GM21528 (cell line): ENCODE measurements around the gene MEP1A.
A peak's percentile ranks its signal among the peaks of the same experiment; 100 is the strongest.
"Not testable (repeated sequence)": the region's sequence is repeated elsewhere in the genome, so short reads cannot be mapped to it uniquely, and the experiment has no call there.

ENCODE experiments used
- ATAC-seq: cut with Tn5 transposase; IDR thresholded peaks from one replicate; pipeline ENCODE4 v1.9.1; 2021; ENCODE audit warnings: mild to moderate bottlenecking, moderate library complexity; ENCODE audit not compliant: unreplicated experiment, low FRiP score

Gene MEP1A

DNA sequence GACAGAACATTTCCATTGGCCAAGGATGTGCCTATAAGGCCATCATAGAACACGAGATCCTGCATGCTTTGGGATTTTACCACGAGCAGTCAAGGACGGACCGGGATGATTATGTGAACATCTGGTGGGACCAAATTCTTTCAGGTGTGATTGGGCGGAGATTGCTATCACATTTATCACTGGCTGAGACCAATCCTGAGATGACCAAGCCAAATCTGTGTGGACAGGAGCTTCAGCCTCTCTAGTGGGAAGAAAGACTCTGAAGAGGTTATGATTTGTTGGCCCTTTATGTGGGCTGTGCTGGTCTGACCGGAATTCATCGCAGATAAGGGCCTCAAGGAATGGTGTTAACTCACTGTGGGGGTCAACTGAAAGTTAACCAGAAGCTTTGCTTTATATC, 26.4 kb downstream of the MEP1A start:
- ATAC-seq, result no peak

GRCh38 chr6:46821458-46821881, 28.3 kb downstream of the MEP1A start:
- no peak for ATAC-seq

GRCh38 chr6:46828939-46829338, 35.8 kb downstream of the MEP1A start:
- ATAC-seq, result no peak

- ATAC-seq, result no peak
Observed at GRCh38 chr6:46832816-46833215, 39.6 kb downstream of the MEP1A start.

DNA sequence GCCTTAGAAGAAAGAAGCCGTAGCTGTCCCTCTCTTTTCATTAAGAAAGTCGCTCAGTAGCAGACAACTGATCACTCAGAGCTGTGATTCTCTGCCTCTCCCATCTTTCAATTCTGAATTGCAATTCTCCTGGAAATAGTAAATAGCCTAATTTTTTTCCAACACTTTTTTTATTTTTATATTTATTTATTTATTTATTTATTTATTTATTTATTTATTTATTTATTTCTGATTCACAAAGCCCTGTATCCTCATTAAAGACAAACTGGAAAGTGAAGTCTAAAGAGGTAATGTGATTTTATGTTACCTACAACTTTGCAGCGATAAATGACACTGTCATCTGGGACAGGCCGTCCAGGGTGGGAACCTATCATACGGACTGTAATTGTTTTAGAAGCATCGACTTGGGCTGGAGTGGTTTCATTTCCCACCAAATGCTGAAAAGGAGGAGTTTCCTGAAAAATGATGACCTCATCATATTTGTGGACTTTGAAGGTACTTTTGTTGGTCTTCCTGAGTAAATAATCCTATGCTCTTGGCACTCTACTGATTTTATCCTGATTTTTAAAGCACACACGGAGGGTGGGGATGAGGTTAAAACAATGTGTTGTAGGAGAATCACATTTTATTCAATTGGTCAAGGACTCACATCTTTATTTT, 41.2 kb downstream of the MEP1A start:
- not testable (repeated sequence) for ATAC-seq

DNA sequence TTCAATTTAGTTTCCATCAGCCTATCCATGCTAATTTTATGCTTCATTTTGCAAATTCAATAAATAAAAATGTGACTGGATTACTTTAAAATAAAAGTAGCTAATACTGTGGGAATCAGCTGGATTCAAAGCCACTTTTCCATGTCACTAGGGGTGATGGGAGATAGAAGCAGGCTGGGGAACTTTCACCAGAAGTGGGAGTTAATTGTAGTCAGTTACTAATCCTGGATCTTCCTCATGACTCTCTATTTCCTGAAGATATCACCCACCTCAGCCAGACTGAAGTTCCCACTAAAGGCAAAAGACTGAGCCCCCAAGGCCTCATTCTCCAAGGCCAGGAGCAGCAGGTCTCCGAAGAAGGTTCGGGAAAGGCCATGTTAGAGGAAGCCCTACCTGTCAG, 41.8 kb downstream of the MEP1A start:
- ATAC-seq, result not testable (repeated sequence)

DNA sequence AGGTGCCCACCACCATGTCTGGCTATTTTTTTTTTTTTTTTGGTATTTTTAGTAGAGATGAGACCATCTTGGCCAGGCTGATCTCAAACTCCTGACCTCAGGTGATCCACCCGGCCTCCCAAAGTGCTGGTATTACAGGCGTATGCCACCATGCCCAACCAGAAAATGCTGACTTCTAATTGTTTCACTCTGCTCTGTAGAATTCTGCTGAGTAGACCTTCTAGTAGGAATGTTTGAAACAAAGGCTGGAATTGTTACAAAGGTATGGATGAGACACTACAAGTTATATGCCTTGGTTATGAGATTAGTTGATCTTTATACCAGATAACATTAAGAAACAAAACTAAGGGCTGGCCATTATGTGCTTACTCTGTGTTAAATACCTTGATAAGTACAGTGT, 44.8 kb downstream of the MEP1A start:
- ATAC-seq, result no peak

GRCh38 chr6:46842252-46842846, 49.2 kb downstream of the MEP1A start:
- ATAC-seq, result not testable (repeated sequence)

DNA sequence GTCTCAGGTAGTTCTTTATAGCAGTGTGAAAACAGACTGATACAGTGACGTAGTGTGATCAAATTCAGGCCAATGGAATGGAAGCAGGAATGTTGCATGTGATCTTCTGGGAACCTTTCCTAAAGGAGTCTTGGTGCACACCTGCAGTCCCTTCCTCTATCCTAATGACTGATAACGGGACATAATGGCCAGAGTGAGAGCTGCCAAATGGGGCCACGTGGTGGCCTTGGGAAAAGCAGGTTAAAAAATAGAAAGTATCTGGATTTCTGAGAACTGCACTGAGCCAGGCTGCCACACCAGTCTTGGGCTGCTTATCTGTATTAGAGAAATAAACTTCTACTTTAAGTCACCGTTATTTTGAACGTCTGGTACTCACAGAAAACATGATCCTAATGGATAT, 51.9 kb downstream of the MEP1A start:
- ATAC-seq, result no peak

DNA sequence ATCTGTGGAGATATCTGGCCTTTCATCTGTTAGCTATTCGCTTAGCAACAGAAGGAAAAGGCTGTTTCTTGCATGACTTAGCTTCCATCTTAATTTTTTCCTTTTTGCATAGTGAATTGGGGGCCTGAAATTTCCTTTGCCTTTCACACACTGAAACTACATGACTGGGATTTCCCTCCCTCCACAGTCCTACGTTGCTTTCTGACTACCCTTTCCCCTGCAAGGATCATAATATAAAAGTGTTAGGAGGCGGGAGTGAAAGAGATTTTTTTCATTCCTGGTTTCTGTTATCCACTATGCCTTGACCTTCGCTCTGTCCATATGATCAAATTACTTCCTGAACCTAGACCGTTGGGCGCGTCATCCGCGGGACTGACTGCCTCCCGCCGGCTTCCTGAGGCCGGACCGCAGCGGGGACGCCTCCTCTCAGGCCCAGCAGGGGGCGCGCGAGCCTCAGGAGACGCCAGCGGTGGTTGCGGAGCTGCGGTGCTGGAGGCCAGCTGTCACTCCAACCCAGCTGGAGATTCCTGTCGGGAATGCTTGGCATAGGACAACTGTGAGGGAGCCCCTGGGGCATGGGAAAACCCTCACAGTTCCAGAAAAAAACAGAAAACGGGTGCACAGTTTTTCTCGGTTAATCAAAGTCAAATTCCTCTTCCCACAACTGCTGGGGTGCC, 55.6 kb downstream of the MEP1A start:
- ATAC-seq, result peak; percentile 75

- ATAC-seq, result no peak
Observed at GRCh38 chr6:46849361-46849690, 56.1 kb downstream of the MEP1A start.

GRCh38 chr6:46850792-46851191, 57.6 kb downstream of the MEP1A start:
- no peak for ATAC-seq

DNA sequence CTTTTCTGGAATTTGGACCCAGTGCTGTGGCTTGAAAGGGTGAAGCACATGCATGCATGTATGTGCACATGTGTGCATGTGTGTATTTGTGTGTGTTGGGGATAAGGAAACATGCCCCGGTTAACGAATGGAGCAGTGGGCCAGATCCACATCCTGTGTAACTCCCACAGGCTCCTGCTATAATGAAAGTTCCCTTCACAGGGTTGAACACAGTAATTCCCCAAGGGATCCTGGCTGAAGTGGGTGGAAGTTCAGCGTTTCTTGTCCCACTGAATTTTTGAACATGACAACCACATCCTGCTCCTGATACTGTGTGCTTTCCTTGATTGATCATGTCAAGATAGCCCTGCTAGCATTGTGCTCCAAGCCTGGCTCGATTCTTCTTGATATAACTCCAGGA, 58.4 kb downstream of the MEP1A start:
- not testable (repeated sequence) for ATAC-seq

GRCh38 chr6:46855966-46856365, 62.8 kb downstream of the MEP1A start:
- ATAC-seq, result peak; percentile 54

DNA sequence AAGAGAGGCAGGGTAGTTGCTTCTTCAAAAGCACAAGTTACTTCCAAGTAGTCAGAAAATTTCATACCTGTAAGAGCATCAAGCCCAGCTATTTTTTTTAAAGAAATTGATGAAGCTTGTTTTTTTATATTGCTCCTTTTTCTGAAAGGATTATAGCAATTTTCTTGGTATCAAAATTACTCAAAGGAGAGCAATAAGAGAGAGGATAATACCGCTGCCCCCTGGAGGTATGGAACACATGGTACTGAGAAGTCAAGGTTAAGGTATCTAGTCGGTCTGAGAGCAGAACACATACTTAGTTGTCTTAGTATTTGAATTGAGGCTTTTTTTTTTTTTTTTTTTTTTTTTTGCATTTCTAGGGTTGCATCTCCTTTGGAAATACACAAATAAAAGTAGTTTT, 69.2 kb downstream of the MEP1A start:
- no peak for ATAC-seq

DNA sequence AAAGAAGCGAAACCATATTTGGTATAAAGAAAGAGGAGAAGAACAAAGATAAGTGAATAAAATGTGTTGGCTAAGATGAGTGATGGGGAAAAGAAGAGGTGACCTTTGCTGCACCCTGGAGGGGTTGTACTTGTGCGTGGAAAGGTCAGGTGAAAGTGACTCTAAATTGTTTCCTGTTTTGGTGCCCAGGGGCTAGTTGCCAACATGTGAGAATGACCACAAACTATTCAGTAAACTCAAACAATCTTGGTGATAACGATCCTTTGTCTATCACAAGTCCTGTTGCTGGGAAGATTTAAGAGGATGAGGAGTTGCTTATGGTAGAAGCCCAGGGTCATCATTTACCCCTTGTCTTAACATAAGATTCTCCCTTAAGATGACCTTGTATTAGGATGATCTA, 70.6 kb downstream of the MEP1A start:
- no peak for ATAC-seq

- no peak for ATAC-seq
Observed at GRCh38 chr6:46865221-46865620, 72.0 kb downstream of the MEP1A start.

DNA sequence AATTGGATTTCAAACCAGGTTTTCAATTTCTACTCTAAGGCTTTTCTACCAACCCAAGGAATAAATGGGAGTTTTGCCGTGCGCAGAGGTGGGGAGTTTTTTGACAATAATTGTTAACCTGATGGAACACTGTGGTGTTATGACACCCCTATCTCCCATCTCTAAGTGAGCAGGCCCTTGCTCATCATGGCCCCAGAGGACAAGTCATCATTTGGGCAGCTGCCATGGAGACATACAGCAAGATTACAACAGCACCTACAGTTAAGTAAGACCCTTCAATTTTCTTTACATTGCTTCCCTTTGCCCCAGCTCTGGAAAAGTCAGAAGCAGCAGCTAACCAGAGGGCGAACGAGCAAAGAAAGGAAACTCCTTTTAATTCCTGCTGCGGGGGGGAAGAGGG, 74.2 kb downstream of the MEP1A start:
- no peak for ATAC-seq

- no peak for ATAC-seq
Observed at GRCh38 chr6:46876126-46876525, 82.9 kb downstream of the MEP1A start.

DNA sequence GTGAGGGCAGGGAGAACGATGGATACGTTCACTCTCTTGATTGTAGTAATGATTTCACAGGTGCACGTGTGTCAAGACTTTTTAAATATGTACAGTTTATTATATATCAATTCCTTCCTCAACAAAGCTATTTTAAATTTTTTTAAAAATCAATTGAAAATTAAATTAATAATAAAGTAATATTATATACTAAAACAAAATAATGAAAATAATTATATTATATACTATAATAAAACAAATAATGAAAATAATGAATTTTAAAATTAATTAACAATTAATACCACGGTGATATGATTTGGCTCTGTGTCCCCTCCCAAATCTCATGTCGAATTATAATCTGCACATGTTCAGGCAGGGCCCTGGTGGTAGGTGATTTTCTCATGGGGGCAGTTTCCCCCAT, 85.8 kb downstream of the MEP1A start:
- no peak for ATAC-seq

DNA sequence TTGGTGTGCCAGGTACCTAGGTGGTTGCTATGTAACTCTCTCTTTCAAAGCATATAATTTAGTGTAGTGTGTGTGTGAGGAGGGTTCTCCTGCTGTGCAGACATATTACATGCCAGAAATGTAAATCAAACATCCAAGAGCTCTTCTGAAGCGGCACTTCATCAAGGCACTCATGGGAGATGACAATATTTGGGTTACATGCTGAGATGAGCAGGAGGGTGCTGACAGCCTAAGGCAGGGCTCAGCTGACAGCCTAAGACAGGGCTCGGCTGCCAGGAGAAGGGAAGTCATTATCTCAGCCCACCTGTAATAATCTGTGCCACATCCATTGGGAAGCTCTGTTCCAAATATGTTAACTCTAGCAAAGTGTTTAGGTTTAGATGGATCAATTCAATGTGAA, 89.5 kb downstream of the MEP1A start:
- no peak for ATAC-seq

DNA sequence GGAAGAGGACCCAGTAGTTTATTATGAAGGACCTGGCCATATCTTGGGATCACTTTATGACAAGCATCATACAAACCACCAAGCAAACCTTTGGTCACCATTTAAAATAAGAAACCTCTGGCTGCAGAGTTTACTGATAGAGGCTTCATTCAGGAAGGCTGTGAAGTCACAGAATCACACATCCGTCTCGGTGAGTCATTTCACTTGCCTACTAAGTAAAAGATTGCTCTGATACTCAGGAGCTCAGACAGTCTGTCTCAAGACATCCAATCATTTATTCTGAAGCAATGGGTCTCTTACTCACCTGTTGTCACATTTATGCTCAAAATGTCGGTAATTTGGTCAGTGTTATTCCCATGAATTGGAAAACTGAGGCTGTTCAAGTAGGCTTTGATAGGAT, 94.8 kb downstream of the MEP1A start:
- no peak for ATAC-seq
